Ovary (tissue), 3 donors: ENCODE measurements around the gene TXNDC17.

Source experiments
- EP300 ChIP-seq: sonication (generic); formaldehyde crosslinking; IDR thresholded peaks from one replicate; pipeline ENCODE4 v1.6.1; 2017; ENCODE audit warnings: antibody characterized with exemption
- POLR2A ChIP-seq: fragments of 450-650 bp; IDR thresholded peaks from one replicate; pipeline ENCODE4 v1.6.1; 2017; ENCODE audit warnings: antibody characterized with exemption, mild to moderate bottlenecking, moderate library complexity
- TF ChIP-seq, protein P1 (sequence below), 3 donors: fragments of 450-650 bp in 2 of 3; fragments of 200-600 bp in 1 of 3; IDR thresholded peaks; one replicate each; pipeline versions ENCODE4 v1.5.1 to v1.8.0; 2016 to 2022; ENCODE audit warnings: antibody characterized with exemption in 3 of 3, mild to moderate bottlenecking in 1 of 3
- donor health status: DM: no; HTN: no; CAD: no.

DNA sequence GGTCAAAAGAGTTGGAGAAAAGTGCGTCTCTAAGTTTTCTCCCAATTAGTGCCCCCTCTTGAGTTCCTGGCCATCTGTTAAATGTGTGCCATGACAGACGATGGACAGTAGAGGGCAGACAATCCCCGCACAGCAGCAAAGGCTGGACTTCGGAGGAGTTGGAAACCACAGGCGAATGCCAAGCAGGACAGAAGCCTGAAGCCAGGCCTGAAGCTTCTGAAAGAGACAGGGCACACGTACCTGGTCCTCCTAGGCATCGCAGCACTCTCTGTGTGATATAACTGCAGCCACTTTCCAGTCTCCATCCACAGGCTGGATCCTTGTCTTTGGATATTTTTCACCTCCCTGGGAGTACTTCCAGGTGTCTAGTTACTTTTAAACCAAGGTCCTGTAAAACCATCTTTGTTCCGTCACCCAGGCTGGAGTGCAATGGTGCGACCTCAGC, 25.2 kb downstream of the TXNDC17 start:
- TF ChIP-seq, protein P1, sequence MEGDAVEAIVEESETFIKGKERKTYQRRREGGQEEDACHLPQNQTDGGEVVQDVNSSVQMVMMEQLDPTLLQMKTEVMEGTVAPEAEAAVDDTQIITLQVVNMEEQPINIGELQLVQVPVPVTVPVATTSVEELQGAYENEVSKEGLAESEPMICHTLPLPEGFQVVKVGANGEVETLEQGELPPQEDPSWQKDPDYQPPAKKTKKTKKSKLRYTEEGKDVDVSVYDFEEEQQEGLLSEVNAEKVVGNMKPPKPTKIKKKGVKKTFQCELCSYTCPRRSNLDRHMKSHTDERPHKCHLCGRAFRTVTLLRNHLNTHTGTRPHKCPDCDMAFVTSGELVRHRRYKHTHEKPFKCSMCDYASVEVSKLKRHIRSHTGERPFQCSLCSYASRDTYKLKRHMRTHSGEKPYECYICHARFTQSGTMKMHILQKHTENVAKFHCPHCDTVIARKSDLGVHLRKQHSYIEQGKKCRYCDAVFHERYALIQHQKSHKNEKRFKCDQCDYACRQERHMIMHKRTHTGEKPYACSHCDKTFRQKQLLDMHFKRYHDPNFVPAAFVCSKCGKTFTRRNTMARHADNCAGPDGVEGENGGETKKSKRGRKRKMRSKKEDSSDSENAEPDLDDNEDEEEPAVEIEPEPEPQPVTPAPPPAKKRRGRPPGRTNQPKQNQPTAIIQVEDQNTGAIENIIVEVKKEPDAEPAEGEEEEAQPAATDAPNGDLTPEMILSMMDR (IDR thresholded peaks at IDR 0.05): peak; percentile 74 to 83 (median 79)
- TF ChIP-seq POLR2A (no peak), EP300 (no peak)
